ENCODE measurements around the gene ZNF646.

ZNF646 gene

DNA sequence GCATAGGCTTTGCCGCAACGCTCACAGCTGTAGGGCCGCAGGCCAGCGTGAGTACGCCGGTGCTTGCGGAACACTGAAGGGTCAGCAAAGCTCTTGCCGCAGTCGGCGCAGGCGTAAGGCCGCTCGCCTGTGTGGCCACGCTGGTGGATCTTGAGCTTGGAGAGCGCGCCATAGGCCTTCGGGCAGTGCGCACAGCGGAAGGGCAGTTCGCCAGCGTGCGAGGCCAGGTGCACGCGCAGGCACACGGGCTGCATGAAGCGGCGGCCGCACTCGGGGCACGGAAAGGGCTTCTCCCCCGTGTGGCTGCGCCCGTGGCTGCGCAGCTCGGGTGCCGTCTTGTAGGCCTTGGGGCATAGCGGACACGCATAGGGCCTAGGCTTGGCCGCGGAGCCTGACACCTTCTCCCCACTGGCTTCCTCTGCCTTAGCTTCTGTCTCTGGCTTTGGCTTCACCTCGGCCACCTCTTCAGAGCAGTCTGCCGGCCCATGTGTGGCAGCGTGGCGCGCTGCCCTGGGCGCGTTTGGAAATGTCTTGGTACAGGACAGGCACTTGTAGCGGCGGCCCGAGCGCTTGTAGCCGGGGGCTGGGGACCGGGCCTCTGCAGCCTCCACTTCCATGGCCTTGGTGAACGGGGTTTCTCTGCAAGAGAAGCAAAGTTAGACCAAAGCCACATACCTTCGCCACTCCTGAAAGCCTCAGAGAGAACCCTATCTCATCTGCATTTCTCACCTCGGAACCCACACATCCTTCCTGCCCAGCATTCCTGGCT is 10.2 kb upstream of the ZNF646 start:
- no peak for DNase-seq

DNA sequence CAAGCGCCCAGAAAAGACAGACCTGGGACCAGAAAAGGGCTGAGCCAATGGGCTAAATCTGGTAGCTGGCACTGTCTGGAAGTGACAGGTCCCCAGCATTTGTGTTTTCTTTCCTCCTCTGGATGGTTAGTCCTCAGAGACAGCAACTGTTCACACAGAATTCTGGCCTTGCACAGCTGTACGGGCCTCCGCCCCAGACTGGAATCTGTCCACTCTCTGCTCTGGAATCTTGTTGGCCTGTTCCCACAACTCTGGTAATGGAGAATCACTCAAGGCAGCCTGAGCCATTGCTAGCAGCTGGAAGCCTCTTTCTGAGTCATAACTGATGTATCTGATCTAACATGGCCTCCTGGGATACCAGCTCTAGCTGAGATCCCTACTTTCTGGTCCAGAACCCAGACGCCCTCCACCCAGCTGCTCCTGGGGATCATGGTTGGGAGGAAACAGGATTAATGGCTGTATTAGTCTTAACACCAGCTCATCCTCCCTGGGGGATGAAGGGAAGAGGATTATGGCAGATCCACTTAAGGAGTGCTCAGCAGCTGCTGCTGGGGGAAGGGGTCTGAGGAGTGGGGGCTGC is 9.2 kb upstream of the ZNF646 start:
- peak; percentile 58 to 80 for DNase-seq

DNA sequence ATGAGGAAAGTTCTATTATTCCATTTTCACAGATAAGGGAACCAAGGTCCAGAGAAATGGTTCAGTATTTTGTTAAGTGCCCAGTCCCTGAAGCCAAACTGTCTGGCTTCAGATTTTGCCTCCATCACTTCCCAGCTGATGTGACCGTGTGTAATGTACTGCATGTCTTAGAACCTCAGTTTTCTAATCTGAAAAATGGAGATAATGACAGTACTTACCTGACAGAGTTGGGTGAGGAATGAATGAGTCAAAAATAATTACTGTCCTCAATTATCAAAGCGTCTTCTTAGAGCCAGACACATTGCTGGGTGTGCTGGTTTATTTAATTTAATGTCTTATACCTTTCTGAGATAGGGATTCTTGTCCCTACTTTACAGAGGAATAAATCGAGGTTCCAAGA is 6.9 kb upstream of the ZNF646 start:
- no peak for DNase-seq

DNA sequence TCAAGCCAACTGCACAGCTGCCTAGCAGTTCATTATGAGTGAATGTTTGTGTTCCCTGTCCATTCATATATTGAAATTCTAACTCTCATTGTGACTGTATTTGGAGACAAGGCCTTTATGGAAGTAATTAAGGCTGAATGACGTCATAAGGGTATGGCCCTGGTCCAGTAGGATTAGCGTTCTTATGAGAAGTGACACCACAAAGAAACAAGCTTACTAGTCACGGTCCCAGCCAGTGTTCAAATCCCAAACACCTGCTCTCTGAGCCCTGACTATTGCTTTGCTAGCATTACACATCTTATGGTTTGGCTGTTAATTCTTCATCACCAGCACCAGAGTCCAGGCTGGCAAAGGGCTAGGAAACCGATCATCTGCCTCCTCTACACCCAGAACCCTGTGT is 2.4 kb upstream of the ZNF646 start:
- DNase-seq, result no peak

DNA sequence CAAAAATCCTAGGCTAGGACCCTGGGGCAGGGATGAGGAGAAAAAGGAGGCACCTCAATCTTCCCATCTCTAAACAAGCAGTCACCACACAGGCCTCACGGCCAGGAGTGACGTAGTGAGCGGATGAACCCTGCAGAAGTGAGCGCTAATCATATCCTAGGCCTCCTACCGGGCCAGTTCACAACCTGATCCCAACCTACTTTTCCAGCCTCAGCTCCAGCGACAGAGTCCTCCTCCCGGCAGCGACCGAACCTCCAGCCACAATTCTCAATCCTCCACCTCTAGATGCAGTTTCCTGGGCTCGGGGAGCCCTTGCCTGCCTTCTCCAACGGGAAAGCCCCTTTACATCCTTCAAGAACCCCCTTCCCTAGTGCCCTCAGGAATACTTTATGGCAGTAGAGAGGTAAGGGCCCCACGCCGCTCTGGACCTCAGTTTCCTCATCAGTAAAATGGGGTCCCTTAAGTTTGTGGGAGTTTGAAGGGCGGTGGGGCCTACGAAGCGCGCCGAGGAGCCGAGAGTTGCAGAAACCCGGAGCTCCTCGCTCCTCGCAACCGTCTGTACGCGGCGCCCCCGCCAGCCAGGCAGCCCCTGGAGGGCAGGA is 1.6 kb upstream of the ZNF646 start:
- DNase-seq, result no peak

DNA sequence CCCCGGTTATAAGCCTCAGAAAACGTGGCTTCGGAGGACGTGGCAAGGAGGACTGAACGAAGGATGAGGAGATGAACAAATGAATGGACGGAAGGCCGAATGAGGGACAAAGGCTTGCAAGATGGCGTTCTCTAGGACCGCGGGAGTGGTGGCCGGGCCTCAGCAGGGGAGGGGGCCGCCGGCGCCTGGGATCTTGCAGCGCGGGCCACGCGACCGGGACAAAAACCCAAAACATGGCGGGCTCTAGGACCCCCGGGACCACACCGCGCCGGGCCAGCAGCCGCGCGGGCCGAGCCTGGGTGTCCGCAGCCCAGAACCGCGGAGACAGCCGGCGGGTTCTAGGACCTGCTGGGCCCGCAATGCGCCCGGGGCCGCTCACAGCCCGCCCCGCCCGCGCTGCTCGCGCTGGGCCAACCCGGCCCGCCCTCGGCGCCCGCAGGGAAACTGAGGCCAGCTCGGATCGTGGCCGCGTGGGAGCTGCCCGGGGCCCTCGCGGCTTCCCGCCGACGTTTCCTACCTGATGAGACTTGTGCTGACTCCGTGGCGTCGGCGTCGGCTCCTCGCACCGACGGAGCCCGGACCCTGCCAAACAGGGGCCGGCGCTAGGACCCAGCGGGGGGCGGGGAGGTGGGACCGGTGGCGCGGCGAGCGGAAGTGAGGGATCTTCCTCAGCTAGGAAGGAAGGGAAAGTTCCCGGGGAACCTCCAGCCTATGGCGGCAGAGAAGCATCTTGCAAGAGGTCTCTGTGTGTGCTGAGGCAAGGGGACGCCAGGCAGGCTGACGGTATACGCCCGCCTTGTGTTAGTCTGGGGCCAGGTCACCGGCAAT is 866 bp upstream of the ZNF646 start:
- peak; percentile 79 to 84 for DNase-seq

DNA sequence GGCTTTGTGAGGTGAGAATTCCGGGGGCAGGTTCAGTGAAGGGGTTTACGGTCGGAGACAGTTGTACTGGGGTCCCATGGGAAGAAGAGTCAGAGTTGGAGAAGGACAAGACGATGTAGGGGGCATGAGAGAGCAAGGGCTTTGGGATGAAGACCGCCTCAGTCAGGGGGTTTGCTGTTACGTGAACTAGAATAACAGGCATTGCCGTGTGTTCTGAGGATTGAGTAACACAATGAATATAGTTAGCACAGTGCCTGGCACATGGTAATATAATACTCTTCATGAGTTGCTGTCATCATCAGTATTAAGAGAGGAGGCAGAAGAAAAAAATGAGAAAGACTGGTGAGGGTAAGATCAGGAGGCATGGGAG is 577 bp downstream of the ZNF646 start:
- no peak for DNase-seq

DNA sequence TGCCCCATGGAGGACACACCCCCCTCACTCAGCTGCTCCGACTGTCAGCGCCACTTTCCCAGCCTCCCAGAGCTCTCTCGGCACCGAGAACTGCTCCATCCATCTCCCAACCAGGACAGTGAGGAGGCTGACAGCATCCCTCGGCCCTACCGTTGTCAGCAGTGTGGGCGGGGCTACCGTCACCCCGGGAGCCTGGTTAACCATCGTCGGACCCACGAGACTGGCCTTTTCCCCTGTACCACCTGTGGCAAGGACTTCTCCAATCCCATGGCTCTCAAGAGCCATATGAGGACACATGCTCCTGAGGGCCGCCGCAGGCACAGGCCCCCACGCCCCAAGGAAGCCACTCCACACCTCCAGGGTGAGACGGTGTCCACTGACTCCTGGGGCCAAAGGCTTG is 2.1 kb downstream of the ZNF646 start:
- DNase-seq, result no peak

DNA sequence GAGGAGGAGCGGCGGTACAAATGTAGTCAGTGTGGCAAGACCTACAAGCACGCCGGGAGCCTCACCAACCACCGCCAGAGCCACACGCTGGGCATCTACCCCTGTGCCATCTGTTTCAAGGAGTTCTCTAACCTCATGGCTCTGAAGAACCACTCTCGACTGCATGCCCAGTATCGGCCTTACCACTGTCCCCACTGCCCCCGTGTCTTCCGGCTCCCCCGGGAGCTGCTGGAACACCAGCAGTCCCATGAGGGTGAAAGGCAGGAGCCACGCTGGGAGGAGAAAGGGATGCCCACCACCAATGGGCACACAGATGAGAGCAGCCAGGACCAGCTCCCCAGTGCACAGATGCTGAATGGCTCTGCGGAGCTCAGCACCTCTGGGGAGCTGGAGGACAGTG is 2.8 kb downstream of the ZNF646 start:
- DNase-seq, result no peak

DNA sequence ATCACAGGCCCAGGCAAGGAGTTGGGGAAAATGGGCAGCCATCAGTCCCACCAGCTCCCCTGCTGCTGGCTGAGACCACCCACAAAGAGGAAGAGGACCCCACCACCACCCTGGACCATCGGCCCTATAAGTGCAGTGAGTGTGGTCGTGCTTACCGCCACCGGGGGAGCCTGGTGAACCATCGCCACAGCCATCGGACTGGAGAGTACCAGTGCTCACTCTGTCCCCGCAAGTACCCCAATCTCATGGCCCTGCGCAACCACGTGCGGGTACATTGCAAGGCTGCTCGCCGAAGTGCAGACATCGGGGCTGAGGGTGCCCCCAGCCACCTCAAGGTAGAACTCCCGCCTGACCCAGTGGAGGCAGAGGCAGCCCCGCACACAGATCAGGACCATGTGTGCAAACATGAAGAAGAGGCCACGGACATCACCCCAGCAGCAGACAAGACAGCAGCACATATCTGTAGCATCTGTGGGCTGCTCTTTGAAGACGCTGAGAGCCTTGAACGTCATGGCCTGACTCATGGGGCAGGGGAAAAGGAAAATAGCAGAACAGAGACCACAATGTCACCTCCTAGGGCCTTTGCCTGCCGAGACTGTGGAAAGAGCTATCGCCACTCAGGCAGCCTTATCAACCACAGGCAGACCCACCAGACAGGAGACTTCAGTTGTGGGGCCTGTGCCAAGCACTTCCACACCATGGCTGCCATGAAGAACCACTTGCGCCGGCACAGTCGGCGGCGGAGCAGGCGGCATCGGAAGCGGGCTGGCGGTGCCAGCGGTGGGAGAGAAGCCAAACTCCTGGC is 3.6 kb downstream of the ZNF646 start:
- DNase-seq, result no peak

DNA sequence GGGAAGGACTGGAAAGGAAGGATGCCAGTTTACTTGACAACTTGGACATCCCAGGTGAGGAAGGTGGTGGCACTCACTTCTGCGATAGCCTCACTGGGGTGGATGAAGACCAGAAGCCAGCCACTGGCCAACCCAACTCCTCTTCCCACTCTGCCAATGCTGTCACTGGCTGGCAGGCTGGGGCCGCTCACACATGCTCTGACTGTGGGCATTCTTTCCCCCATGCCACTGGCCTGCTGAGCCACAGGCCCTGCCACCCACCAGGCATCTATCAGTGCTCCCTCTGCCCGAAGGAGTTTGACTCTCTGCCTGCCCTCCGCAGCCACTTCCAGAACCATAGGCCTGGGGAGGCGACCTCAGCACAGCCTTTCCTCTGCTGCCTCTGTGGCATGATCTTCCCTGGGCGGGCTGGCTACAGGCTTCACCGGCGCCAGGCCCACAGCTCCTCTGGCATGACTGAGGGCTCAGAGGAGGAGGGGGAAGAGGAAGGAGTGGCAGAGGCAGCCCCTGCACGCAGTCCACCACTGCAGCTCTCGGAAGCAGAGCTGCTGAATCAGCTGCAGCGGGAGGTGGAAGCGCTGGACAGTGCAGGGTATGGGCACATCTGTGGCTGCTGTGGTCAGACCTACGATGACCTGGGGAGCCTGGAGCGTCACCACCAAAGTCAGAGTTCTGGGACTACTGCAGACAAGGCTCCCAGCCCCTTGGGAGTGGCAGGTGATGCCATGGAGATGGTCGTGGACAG is 4.5 kb downstream of the ZNF646 start:
- DNase-seq, result no peak

DNA sequence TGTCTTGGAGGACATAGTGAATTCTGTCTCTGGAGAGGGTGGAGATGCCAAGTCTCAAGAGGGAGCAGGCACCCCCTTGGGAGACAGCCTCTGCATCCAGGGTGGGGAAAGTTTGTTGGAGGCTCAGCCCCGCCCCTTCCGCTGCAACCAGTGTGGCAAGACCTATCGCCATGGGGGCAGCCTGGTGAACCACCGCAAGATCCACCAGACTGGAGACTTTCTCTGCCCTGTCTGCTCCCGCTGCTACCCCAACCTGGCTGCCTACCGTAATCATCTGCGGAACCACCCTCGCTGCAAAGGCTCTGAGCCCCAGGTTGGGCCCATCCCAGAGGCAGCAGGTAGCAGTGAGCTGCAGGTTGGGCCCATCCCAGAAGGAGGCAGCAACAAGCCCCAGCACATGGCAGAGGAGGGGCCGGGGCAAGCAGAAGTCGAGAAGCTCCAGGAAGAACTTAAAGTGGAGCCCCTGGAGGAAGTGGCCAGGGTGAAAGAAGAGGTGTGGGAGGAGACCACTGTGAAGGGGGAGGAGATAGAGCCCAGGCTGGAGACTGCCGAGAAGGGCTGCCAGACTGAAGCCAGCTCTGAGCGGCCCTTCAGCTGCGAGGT is 5.2 kb downstream of the ZNF646 start:
- DNase-seq, result no peak

DNA sequence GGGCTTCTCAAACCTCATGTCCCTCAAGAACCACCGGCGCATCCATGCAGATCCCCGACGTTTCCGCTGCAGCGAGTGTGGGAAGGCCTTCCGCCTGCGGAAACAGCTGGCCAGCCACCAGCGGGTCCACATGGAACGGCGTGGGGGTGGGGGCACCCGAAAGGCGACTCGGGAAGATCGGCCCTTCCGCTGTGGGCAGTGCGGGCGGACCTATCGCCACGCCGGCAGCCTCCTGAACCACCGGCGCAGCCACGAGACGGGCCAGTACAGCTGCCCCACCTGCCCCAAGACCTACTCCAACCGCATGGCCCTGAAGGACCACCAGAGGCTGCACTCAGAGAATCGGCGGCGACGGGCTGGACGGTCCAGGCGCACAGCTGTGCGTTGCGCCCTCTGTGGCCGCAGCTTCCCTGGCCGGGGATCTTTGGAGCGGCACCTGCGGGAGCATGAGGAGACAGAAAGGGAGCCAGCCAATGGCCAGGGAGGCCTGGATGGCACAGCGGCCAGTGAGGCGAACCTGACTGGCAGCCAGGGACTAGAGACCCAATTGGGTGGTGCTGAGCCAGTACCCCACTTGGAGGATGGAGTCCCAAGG is 5.9 kb downstream of the ZNF646 start:
- DNase-seq, result no peak

DNA sequence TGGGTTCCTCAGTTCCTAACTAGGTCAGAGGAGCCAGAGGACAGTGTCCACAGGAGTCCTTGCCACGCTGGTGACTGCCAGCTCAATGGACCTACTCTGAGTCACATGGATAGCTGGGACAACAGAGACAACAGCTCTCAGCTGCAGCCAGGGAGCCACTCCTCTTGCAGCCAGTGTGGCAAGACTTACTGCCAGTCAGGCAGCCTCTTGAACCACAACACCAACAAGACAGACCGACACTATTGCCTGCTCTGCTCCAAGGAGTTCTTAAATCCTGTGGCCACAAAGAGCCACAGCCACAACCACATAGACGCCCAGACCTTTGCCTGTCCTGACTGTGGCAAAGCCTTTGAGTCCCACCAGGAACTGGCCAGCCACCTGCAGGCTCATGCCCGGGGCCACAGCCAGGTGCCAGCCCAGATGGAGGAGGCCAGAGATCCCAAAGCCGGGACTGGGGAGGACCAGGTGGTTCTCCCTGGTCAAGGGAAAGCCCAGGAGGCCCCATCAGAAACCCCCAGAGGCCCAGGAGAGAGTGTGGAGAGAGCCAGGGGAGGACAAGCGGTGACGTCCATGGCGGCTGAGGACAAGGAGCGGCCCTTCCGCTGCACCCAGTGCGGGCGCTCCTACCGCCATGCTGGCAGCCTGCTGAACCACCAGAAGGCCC is 6.7 kb downstream of the ZNF646 start:
- DNase-seq, result no peak

DNA sequence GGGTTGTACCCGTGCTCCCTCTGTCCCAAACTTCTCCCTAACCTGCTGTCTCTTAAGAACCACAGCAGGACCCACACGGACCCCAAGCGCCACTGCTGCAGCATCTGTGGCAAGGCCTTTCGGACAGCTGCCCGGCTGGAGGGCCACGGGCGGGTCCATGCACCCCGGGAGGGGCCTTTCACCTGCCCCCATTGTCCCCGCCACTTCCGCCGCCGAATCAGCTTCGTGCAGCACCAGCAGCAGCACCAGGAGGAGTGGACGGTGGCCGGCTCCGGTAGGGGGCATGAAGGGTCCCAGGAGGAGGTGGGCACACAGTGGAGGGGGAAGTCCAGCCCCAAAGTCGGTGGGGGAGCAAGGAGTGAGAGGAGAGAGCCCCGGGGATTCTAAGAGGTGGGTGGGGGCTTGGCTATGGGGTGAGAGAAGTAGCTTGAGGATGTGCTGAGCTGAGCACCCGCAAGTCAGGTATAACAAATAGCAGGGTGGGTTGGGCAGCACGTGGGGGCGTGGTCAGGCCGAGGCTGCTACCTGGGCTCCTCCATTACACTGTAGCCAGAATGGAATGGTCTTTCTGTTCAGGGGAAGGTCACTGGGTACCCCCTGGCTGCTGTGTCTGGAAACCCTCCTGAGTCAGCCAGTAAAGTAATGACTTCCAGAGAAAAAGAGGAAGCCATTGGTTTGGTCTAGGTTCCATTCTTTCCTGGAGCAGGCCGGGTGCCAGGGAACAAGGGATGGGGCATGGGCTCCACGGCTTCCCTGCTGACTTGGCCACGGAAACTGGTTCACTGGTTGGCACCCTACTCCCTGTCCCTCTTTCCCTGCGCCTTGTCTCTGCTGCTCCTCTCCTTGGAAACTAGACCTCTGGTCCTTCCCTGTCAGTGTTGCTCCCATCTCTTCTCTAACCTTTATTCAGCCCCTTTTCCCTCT is 7.5 kb downstream of the ZNF646 start:
- no peak for DNase-seq

DNA sequence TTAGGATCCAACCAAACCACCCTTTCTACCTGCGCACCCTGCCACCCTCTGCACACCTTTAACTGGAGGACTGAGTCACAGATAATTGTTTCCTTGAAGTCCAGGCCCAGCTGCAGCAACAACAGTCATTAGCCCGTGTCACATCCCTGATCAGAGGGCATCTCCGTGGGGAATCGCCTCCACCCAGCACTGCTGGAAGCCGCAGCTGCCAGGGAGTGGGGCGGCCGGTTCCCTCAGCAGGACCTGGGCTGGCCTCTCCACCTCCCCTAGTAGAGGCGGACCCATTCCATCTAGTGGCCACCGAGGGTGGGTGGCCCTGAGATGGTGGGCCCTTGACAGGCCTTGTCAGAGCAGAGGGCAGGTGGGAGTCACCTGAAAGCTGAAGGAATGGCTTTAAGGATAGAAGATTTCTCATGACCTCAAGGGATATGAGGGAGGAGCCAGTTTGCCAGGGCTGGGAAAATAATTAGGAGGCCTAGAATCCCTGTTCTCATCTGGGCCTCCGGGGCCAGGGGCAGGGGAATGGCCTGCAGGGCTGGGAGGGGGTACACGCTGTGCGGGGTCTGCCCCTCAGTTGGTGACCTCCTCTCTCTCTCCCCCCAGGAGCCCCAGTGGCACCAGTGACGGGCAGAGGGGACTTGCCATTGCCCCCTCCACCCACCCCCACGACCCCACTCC is 8.3 kb downstream of the ZNF646 start:
- DNase-seq, result no peak

DNA sequence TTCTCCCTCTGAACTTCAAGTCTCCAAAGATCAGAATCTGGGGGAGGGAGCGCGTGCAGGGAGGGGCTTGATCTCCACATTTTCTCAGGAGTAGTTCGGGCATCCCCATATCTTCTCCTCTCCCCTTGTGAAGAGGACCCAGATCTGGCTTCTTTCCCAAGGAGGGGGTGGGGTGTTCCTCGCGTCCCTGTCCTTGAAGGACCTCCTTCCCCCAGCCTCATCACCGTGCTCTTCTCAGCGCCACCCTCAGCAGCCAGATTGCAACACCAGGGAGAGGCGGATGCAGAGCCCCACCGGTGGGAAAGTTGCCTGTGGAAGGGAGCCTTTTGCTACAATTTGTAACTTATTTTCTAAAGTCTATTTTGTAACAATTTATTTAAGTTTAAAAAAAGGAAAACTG is 8.9 kb downstream of the ZNF646 start:
- no peak for DNase-seq

DNA sequence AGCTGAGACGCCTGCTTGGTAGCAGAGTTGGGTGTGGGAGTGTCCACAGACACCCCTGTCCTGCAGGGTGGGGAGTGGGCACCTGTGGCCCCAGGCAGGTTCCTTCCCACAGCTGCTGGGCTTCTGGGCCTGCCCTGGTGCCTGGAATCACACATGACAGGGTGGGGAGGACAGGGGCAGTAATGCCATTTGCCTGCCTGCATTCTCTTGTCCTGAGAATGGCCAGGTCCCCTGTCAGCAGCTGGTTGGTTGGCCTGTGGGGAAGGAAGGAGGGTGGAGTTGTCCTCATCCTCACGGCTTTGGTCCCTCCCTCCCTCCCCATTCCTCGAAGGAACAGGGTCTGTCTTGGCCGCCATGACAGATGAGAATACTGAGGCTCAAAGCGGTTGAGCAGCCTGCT is 9.3 kb downstream of the ZNF646 start:
- DNase-seq, result no peak

DNA sequence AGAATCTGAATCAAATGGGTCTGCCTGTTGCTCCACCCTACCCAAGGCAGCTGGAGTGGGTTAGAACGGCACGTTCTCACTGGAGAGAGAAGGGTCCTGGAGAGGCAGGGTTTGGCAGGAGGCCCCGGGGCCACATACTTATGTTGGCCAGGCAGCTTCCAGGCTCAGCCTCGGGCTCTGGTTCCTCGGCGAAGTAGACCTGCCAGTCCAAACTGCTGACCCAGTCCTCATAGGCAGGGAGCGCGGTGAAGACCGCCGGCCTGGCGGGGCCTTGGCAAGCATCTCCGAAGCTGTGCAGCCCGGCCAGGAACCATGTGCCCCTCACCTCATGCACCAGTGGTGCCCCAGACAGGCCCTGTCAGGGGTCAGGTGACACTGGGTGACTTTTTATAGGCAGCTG is 9.8 kb downstream of the ZNF646 start:
- DNase-seq, result no peak

Data from SW 1271 (cell line).